GM18909 (cell line): ENCODE data around the gene TRHDE.
"Not testable (repeated sequence)": the region's sequence is repeated elsewhere in the genome, so short reads cannot be mapped to it uniquely, and the experiment has no call there.

ENCODE experiments used
- ATAC-seq: cut with Tn5 transposase; IDR thresholded peaks from one replicate; pipeline ENCODE4 v1.9.1; 2021; ENCODE audit warnings: mild to moderate bottlenecking; ENCODE audit not compliant: unreplicated experiment, poor library complexity

Gene TRHDE

GRCh38 chr12:72493407-72493806 lies 221.2 kb downstream of the TRHDE start:
- no peak for ATAC-seq

GRCh38 chr12:72498354-72498753 lies 226.2 kb downstream of the TRHDE start:
- no peak for ATAC-seq

GRCh38 chr12:72499244-72499643 lies 227.1 kb downstream of the TRHDE start:
- no peak for ATAC-seq

- ATAC-seq = no peak
Observed at GRCh38 chr12:72502546-72502945, 230.4 kb downstream of the TRHDE start.

- no peak for ATAC-seq
Observed at GRCh38 chr12:72505227-72505626, 233.1 kb downstream of the TRHDE start.

- ATAC-seq = no peak
Observed at GRCh38 chr12:72509891-72510290, 237.7 kb downstream of the TRHDE start.

GRCh38 chr12:72510772-72511171 lies 238.6 kb downstream of the TRHDE start:
- ATAC-seq = no peak

GRCh38 chr12:72511498-72511897 lies 239.3 kb downstream of the TRHDE start:
- ATAC-seq = no peak

- no peak for ATAC-seq
Observed at GRCh38 chr12:72511906-72512305, 239.7 kb downstream of the TRHDE start.

- ATAC-seq = not testable (repeated sequence)
Observed at GRCh38 chr12:72520044-72520678, 248.0 kb downstream of the TRHDE start.

- ATAC-seq = no peak
Observed at GRCh38 chr12:72521326-72521725, 249.2 kb downstream of the TRHDE start.

GRCh38 chr12:72522411-72522810 lies 250.2 kb downstream of the TRHDE start:
- ATAC-seq = no peak

- no peak for ATAC-seq
Observed at GRCh38 chr12:72523754-72524153, 251.6 kb downstream of the TRHDE start.

- ATAC-seq = no peak
Observed at GRCh38 chr12:72535212-72535990, 263.2 kb downstream of the TRHDE start.

- no peak for ATAC-seq
Observed at GRCh38 chr12:72540811-72541210, 268.6 kb downstream of the TRHDE start.

- ATAC-seq = no peak
Observed at GRCh38 chr12:72543777-72544467, 271.8 kb downstream of the TRHDE start.

GRCh38 chr12:72546106-72546505 lies 273.9 kb downstream of the TRHDE start:
- ATAC-seq = no peak

- ATAC-seq = no peak
Observed at GRCh38 chr12:72547573-72547972, 275.4 kb downstream of the TRHDE start.

GRCh38 chr12:72549184-72549583 lies 277.0 kb downstream of the TRHDE start:
- ATAC-seq = no peak

- no peak for ATAC-seq
Observed at GRCh38 chr12:72560003-72560769, 288.0 kb downstream of the TRHDE start.

- ATAC-seq = no peak
Observed at GRCh38 chr12:72570601-72571000, 298.4 kb downstream of the TRHDE start.
